Glutamatergic neuron (in vitro differentiated cells): Measurements from ENCODE around the gene SMIM29. TPM values are rescaled to one million over a fixed set of nuclear protein-coding genes. Genes with fewer than 3 reads are reported as not detected.

Experiments used
- DNase-seq: peaks from one replicate; pipeline ENCODE4 v3.0.0; 2022
- H3K27ac Mint-ChIP-seq: one replicate; pipeline ENCODE4 v1.8.0; 2020; ENCODE audit warnings: mild to moderate bottlenecking, mixed read lengths, inconsistent platforms; ENCODE audit not compliant: unreplicated experiment
- H3K27me3 Mint-ChIP-seq: one replicate; pipeline ENCODE4 v1.8.0; 2020; ENCODE audit warnings: mild to moderate bottlenecking, moderate library complexity, mixed read lengths, inconsistent platforms; ENCODE audit not compliant: unreplicated experiment
- H3K36me3 Mint-ChIP-seq: one replicate; pipeline ENCODE4 v1.8.0; 2020; ENCODE audit warnings: mild to moderate bottlenecking, mixed read lengths, inconsistent platforms; ENCODE audit not compliant: unreplicated experiment
- H3K4me1 Mint-ChIP-seq: one replicate; pipeline ENCODE4 v1.8.0; 2020; ENCODE audit warnings: mild to moderate bottlenecking, low read depth, mixed read lengths, inconsistent platforms; ENCODE audit not compliant: unreplicated experiment
- H3K4me3 Mint-ChIP-seq: one replicate; pipeline ENCODE4 v1.8.0; 2020; ENCODE audit warnings: mild to moderate bottlenecking, mixed read lengths, inconsistent platforms; ENCODE audit not compliant: unreplicated experiment
- H3K9me3 Mint-ChIP-seq: one replicate; pipeline ENCODE4 v1.8.0; 2020; ENCODE audit warnings: mild to moderate bottlenecking, moderate library complexity, mixed read lengths, inconsistent platforms; ENCODE audit not compliant: unreplicated experiment
- total RNA-seq: library from RNA; stranded (reverse); fragmentation: NEBNext Ultra II Directional; extraction: Animal tissue kit (Norgen Biotek cat#: 25700); gene quantifications from one replicate; pipeline ENCODE4 v1.2.1, GENCODE V29; 2021; ENCODE audit not compliant: unreplicated experiment
- TF ChIP-seq, protein P1 (sequence below): fragments of 200-600 bp; sonication (generic); IDR thresholded peaks from one replicate; pipeline ENCODE4 v1.5.0; 2021; ENCODE audit not compliant: partially characterized antibody, unreplicated experiment

SMIM29 gene
- total RNA-seq, 1 donor from 2014 or later, result 54.7 TPM

GRCh38 chr6:34226731-34227586 lies 21.8 kb downstream of the SMIM29 start:
- H3K27ac Mint-ChIP-seq, result no peak overlapping the region
- H3K27me3 Mint-ChIP-seq, result peaks cover 6% of the 10 kb centered on the region
- peaks cover 4% of the 10 kb centered on the region for H3K4me1 Mint-ChIP-seq
- DNase-seq, result no peak
- TF ChIP-seq, protein P1, sequence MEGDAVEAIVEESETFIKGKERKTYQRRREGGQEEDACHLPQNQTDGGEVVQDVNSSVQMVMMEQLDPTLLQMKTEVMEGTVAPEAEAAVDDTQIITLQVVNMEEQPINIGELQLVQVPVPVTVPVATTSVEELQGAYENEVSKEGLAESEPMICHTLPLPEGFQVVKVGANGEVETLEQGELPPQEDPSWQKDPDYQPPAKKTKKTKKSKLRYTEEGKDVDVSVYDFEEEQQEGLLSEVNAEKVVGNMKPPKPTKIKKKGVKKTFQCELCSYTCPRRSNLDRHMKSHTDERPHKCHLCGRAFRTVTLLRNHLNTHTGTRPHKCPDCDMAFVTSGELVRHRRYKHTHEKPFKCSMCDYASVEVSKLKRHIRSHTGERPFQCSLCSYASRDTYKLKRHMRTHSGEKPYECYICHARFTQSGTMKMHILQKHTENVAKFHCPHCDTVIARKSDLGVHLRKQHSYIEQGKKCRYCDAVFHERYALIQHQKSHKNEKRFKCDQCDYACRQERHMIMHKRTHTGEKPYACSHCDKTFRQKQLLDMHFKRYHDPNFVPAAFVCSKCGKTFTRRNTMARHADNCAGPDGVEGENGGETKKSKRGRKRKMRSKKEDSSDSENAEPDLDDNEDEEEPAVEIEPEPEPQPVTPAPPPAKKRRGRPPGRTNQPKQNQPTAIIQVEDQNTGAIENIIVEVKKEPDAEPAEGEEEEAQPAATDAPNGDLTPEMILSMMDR, result peak; percentile 14
- no peak overlapping the region for H3K4me3 Mint-ChIP-seq
- peaks cover 2% of the 10 kb centered on the region for H3K9me3 Mint-ChIP-seq
- no peaks in the 10 kb centered on the region for H3K36me3 Mint-ChIP-seq

DNA sequence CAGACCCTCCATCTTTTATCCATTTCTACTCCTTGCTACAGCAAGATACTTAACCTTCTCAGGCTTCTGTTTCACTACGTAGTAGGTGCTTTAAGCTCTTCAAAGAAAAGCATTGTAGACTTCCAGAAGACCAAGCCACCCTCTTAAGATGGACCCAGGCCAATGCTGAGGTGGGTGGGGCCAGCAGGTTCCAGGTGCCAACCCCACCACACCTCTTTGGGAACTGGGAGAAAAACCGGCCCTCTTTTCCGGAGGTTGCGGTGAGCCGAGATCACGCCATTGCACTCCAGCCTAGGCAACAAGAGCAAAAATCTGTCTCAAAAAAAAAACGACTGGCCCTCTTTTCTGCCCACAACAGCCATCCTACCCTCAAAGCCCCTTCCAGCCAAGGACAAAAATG lies 22.7 kb downstream of the SMIM29 start:
- H3K27me3 Mint-ChIP-seq, result peaks cover 3% of the 10 kb centered on the region
- no peaks in the 10 kb centered on the region for H3K36me3 Mint-ChIP-seq
- peaks cover 2% of the 10 kb centered on the region for H3K9me3 Mint-ChIP-seq
- no peak overlapping the region for H3K27ac Mint-ChIP-seq
- TF ChIP-seq, protein P1, result no peak
- DNase-seq, result no peak
- H3K4me1 Mint-ChIP-seq, result peaks cover 4% of the 10 kb centered on the region
- no peak overlapping the region for H3K4me3 Mint-ChIP-seq

DNA sequence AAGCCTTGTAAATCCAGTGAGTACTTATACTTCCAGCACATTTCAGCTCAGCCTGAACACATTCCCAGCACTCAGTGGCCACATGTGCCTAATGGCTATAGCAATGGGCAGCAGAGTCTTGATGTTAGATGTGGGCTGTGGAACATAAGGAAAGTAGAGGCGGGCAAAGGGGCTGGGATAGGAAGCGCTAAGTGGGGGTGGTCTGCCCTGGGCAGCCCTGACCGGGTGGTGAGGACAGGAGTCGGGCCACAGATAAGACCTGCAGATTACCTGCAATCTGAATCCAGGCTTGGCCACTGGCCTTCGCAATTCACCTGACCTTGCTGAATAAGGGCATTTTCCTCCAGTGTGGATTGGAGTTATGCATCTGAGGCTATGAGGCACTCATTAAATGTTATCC lies 23.3 kb downstream of the SMIM29 start:
- peaks cover 2% of the 10 kb centered on the region for H3K27me3 Mint-ChIP-seq
- H3K36me3 Mint-ChIP-seq, result no peaks in the 10 kb centered on the region
- TF ChIP-seq, protein P1, result no peak
- H3K4me3 Mint-ChIP-seq, result no peak overlapping the region
- H3K27ac Mint-ChIP-seq, result no peak overlapping the region
- H3K9me3 Mint-ChIP-seq, result peaks cover 2% of the 10 kb centered on the region
- DNase-seq, result no peak
- H3K4me1 Mint-ChIP-seq, result peaks cover 4% of the 10 kb centered on the region

GRCh38 chr6:34223956-34224940 lies 24.6 kb downstream of the SMIM29 start:
- H3K36me3 Mint-ChIP-seq, result no peaks in the 10 kb centered on the region
- peak overlapping the region; percentile 83 for H3K27ac Mint-ChIP-seq
- TF ChIP-seq, protein P1, result no peak
- peak overlapping the region; percentile 83 for H3K4me3 Mint-ChIP-seq
- H3K27me3 Mint-ChIP-seq, result peaks cover 2% of the 10 kb centered on the region
- DNase-seq, result peak; percentile 94
- no peaks in the 10 kb centered on the region for H3K9me3 Mint-ChIP-seq
- peaks cover 4% of the 10 kb centered on the region for H3K4me1 Mint-ChIP-seq
